Gastroesophageal sphincter (tissue), 3 donors: ENCODE measurements around the gene HILPDA.

Experiments
- CTCF ChIP-seq, 4 experiments: fragments of 200-600 bp in 2 of 4; fragments of 450-650 bp in 2 of 4; sonication (generic) in 1 of 4; IDR thresholded peaks; one replicate each; pipeline ENCODE4 v1.5.1; 2017 to 2019; ENCODE audit warnings: antibody characterized with exemption in 4 of 4, mild to moderate bottlenecking in 2 of 4, moderate library complexity in 2 of 4
- POLR2A ChIP-seq, 2 donors: fragments of 450-650 bp; IDR thresholded peaks; one replicate each; pipeline ENCODE4 v1.6.1; 2017; ENCODE audit warnings: antibody characterized with exemption in 2 of 2, mild to moderate bottlenecking in 2 of 2, moderate library complexity in 1 of 2
- POLR2AphosphoS5 ChIP-seq: sonication (generic); formaldehyde crosslinking; IDR thresholded peaks from one replicate; pipeline ENCODE4 v1.6.1; 2017; ENCODE audit warnings: antibody characterized with exemption

GRCh38 chr7:128420773-128421172, 34.9 kb upstream of the HILPDA start:
- no peak for TF ChIP-seq CTCF (IDR thresholded peaks at IDR 0.05)
- no peak for TF ChIP-seq POLR2A (IDR thresholded peaks at IDR 0.05)
- no peak for TF ChIP-seq POLR2AphosphoS5
